Activated CD8-positive, alpha-beta memory T cell treated with anti-CD3 and anti-CD28 coated beads for 36 hours (primary cell): Measurements from ENCODE around the gene CSTPP1. TPM values are rescaled to one million over a fixed set of nuclear protein-coding genes. Genes with fewer than 3 reads are reported as not detected.
"Not testable (repeated sequence)": the region's sequence is repeated elsewhere in the genome, so short reads cannot be mapped to it uniquely, and the experiment has no call there.

Source experiments
- CTCF ChIA-PET: fragments of 350-600 bp; sonication (Branson Sonifier 250); formaldehyde crosslinking; loops from one replicate; lab custom pipeline; 2021; ENCODE audit warnings: antibody characterized with exemption; lab: Charles Lee
- POLR2A ChIA-PET: fragments of 350-600 bp; sonication (Branson Sonifier 250); formaldehyde crosslinking; loops from one replicate; lab custom pipeline; 2021; ENCODE audit warnings: antibody characterized with exemption; lab: Charles Lee
- total RNA-seq, 2 experiments: library from RNA; stranded (reverse); gene quantifications; one replicate each; pipeline ENCODE4 v1.2.3, GENCODE V29; 2021

Gene CSTPP1
- total RNA-seq, 2 experiments from 2014 or later = 15.7 to 16.0 TPM

GRCh38 chr11:47101406-47101805, 164.8 kb downstream of the CSTPP1 start:
- ChIA-PET CTCF (no interaction called here), POLR2A (no interaction called here)

- ChIA-PET CTCF (no interaction called here), POLR2A (no interaction called here)
These were observed 167.8 kb downstream of the CSTPP1 start for GRCh38 chr11:47104261-47104950.

DNA sequence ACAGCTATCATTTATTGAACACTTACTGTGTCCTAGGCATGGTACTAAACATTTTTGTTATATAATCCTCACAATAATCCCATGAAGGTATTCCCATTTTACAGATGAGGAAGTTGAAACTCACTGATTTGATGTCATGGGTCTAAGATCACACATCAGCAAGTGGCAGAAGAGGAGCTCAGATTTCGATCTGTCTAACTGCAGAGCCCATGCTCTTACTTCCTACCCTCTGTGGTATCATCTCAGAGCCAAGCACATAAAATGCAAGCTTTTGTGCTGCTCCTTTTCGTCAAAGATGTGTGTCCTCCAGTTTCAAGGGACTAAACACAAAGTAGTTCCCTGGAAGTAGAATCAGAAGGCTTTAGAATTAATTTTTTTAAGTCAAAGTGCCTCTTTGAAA, 169.0 kb downstream of the CSTPP1 start:
- CTCF ChIA-PET = no interaction called here
- POLR2A ChIA-PET = no interaction called here

GRCh38 chr11:47105974-47106373, 169.4 kb downstream of the CSTPP1 start:
- CTCF ChIA-PET = interaction anchor here (0.7 kb wide), 1 partner anchor 45 kb away, joined by 3 read pairs; no protein-coding TSS in a partner anchor
- POLR2A ChIA-PET = no interaction called here

- ChIA-PET CTCF (no interaction called here), POLR2A (no interaction called here)
These were observed 170.3 kb downstream of the CSTPP1 start for GRCh38 chr11:47106798-47107411.

- CTCF ChIA-PET = no interaction called here
- POLR2A ChIA-PET = no interaction called here
These were observed 171.2 kb downstream of the CSTPP1 start for GRCh38 chr11:47107744-47108143.

GRCh38 chr11:47108214-47108613, 171.7 kb downstream of the CSTPP1 start:
- ChIA-PET CTCF (interaction anchor here (0.6 kb wide), 1 partner anchor 52 kb away, joined by 4 read pairs; no protein-coding TSS in a partner anchor), POLR2A (no interaction called here)

DNA sequence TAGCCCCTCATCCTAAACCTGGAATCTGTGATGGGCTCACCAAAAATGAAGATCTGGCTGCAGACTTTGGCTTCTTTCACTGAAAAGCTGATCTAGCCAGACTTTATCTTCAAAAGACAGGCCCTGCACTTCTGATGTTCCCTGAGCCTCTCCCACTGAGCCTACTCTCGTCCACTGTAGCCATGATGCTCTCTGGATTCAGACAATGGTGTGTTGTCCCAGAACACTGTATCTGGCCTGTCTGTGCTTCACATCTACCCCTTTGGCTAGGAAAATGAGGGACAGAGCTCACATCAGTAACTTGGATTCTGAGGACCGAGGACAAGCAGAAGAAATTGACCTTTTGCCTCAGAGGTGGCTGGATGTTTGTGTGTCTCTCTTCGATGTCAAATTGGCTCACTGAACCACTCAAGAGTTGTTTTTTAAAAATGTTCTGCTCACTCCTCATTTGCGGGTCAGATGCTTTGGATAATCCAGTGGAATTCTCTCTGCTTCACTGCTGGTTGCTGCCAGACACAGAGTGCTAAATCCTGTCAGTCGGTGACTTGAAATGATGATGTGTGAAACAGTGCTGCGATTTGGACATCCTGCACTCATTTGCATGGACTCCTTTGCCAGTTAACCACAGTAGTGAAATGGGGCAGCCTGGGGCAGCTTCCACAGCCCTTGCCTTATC, 172.6 kb downstream of the CSTPP1 start:
- CTCF ChIA-PET = no interaction called here

DNA sequence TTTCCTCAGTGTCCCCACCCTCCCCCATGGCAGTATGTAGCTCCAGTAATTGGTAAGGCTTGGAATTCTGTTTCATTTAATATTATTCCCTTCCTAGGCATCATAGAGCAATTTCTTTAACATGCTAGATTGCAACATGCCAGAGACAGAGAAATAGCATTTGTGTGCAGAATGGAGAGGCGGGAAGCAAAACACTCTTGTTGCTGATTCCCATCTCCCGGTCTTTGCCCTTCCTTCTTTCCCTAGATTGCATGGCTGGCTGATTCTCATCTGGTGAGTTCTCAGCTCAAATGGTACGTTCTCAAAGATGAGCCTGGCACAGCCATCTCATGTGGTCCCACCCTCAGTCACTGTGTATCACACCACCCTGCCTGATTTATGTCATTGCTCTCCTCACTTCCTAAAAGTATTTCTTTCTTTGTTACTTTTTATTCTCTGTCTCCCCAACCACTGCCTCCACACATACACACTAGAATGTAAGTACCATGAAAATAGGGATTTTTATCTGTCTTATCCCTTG, 173.2 kb downstream of the CSTPP1 start:
- ChIA-PET POLR2A (no interaction called here), CTCF (interaction anchor here (0.6 kb wide), 1 partner anchor 266 kb away, joined by 7 read pairs; no protein-coding TSS in a partner anchor)

More for the DNA sequence above, 172.6 kb downstream of the CSTPP1 start:
- POLR2A ChIA-PET = no interaction called here

GRCh38 chr11:47111318-47111804, 174.8 kb downstream of the CSTPP1 start:
- ChIA-PET POLR2A (no interaction called here), CTCF (no interaction called here)

- POLR2A ChIA-PET, CTCF ChIA-PET: not testable (repeated sequence)
These were observed 176.4 kb downstream of the CSTPP1 start for GRCh38 chr11:47112941-47113340.

DNA sequence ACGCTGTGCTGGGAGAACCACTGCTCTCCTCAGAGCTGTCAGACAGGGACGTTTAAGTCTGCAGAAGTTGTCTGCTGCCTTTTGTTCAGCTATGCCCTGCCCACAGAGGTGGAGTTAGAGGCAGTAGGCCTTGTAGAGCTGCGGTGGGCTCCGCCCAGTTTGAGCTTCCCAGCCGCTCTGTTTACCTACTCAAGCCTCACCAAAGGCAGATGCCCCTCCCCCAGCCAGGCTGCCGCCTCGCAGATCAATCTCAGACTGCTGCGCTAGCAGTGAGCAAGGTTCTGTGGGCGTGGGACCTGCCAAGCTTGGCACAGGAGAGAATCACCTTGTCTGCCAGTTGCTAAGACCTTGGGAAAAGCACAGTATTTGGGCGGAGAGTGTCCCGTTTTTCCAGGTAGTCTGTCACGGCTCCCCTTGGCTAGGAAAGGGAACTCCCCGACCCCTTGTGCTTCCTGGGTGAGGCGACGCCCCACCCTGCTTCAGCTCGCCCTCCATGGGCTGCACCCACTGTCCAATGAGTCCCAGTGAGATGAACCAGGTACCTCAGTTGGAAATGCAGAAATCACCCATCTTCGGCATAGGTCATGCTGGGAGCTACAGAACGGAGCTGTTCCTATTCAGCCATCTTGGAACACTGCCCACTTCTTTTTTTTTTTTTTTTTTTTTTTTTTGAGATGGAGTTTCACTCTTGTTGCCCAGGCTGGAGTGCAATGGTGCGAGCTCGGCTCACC, 182.6 kb downstream of the CSTPP1 start:
- CTCF ChIA-PET = not testable (repeated sequence)
- POLR2A ChIA-PET = interaction anchor here (0.5 kb wide), 1 partner anchor 602 kb away, joined by 5 read pairs; no protein-coding TSS in a partner anchor

DNA sequence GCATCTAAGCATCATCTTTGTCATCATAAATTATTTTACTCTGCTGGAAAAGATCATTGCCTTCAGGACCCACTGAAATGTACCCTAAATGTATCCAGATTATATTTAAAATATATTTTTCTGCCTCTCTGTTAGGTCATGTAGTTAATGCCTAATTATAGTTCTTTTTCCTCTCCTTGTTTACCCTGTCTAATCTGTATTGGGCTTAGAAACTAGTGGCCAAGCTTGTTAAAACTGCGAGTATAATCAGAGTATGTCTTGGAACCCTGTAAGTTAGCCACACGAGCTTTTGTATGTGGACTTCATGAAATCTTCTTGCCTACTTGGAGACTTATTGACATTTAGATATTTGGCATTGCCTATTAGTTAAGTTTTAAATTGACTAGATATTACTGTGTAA, 184.5 kb downstream of the CSTPP1 start:
- ChIA-PET POLR2A (no interaction called here), CTCF (no interaction called here)

GRCh38 chr11:47121731-47122130, 185.2 kb downstream of the CSTPP1 start:
- POLR2A ChIA-PET = no interaction called here
- CTCF ChIA-PET = no interaction called here

DNA sequence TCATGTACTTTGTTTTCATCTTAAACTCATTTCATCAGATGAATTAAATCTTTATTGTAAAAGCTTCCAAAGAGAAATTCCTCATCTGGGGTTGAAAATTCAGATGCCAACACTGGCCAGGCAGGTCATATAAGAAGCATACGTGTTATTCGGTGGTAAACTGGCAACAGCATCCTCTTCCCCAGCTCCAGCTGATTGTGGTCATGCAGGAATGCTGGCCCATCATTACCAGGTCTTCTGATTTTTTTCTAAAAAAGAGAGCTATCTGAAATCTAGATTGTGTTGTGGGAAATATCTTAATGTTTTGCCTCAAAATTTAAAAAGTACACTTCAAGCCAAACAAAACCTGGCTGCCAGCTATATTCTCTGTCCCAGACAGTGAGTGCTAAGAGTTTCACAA, 186.5 kb downstream of the CSTPP1 start:
- ChIA-PET CTCF (no interaction called here), POLR2A (no interaction called here)

DNA sequence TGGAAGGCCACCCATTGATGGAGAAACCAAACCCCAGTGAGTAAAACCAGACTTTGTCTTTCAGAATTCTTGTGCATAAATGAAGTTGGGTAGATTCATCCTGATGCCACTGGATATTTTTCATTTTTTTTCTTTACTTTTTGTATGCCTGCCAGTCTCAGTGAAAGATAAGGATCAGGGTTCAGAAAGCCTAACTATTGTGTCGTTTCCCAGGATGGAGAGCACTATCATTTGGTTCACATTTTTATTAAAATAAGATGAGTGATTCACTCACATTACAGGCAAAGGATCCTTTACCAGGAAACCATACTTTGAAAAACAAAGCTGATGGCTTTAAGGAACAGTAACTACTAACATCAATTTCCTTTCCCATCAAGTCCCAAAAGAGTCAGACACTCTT, 188.1 kb downstream of the CSTPP1 start:
- POLR2A ChIA-PET = no interaction called here
- CTCF ChIA-PET = no interaction called here

DNA sequence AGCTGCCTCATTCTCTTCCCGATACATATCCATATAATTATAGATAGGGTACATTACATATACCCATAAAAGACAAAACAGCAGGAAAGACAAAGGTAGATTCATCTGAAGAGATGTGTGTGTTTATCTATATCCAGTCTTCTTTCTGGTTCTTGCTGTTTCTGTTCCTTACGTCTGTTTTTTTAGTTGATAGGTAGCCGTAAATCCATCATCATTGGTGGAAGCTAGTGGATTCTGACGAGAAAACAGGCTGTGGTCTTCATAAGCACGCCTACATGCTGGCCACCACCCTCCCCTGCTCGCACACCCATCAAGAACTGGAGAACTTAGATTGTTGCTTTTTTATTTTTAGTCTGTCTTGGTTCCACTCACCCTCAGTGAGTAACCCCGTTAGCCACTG, 188.5 kb downstream of the CSTPP1 start:
- ChIA-PET POLR2A (no interaction called here), CTCF (no interaction called here)

DNA sequence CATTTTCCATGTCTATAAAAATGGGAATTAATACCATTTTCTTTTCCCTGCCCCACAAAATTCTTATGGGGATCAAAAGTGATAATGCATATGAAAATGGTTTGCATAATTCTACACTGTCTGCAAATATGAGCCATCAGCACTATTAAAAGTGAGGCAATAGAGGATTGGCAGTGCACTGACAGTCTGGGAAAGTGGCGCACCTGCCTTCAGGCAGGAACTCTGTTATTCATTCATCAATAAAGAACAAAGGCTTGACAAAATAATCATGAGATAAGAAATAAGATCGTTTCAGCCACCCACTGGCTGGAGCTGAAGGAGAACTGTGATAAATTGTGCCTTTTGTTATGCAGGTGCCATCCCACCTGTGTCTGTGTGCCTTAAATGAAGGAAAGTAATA, 190.7 kb downstream of the CSTPP1 start:
- CTCF ChIA-PET = no interaction called here
- POLR2A ChIA-PET = no interaction called here

- POLR2A ChIA-PET = no interaction called here
- CTCF ChIA-PET = no interaction called here
These were observed 194.0 kb downstream of the CSTPP1 start for GRCh38 chr11:47130543-47130942.

DNA sequence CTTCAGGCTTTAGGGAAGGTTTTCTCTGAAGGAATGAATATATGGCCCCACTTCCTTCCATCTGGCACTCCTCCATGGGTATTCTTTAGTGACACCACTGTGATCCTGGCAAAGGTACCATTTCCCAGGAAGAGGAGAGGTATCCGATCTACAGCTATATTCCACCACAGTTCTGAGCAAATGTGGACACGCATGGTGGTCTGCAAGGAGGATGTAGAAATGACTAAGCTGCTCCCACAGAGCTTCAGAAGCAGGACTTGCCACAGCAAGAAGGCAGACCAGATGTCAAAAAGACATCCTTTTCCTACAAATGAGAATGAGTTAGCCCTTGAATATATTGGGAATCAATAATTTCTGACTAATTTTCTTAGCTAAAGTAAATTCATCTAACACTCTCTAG, 194.6 kb downstream of the CSTPP1 start:
- POLR2A ChIA-PET = no interaction called here
- CTCF ChIA-PET = no interaction called here
